Muscle of back (tissue), 11 donors: ENCODE measurements around the gene KIRREL3. TPM values are rescaled to one million over a fixed set of nuclear protein-coding genes. Genes with fewer than 3 reads are reported as not detected.

Source experiments
- DNase-seq, 3 donors: peaks; one replicate each; pipeline versions ENCODE4 v3.0.0 to v3.0.0-alpha.2; 2013
- polyA plus RNA-seq, 10 donors: library from polyadenylated mRNA; unstranded; fragments of 120-200 nt; gene quantifications; one replicate each; pipeline ENCODE4 v1.2.1, GENCODE V29; 2013; ENCODE audit not compliant: insufficient read length in 10 of 10

The KIRREL3 gene
- polyA plus RNA-seq, 10 donors = 0.44 to 2.8 (median 1.2) TPM

- DNase-seq = no peak
These were observed 209.1 kb downstream of the KIRREL3 start for GRCh38 chr11:126791446-126791845.

DNA sequence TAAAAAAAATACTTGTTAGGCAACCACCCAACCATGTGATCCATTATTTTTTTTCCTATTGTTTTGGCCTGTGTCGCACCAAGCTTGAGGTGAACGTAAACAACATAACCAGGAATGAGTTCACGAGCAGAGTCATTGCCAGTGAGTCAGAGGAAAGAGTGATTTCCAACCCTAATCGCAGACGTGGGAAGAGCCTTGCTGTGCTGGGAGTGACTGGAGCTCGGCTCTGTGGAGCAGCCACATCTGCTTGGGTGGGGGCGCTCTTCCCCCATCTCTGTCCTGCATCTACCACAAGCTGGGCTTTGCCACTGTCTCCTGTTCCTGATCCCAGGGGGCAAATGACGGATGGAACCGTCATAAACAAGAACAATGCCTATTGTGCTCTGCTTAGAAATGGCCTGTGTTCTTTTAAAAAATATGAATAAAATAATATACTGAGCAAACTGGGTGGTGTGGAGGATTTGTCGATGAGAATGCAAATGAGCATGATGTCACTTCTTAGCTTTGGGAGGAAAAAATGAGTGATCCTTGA is 210.0 kb downstream of the KIRREL3 start:
- DNase-seq = peak; percentile 5 to 66 (median 18)

DNA sequence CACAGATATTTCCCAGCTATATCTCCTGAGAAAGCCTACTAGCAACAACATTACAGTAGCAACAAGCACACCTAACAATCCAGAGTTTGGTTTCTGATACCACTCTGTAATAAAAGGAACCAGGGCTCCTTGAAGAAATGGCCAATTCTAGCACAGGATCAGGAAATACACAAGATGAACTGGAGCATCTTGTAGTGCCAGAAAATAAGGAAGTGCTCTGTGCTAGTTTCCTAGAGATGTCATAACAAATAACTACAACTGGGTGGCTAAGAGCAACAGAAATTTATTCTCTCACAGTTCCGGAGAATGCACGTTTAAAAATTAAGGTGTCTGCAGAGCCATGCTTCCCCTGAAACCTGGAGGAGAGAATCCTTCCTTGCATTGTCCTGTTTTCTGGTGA is 217.8 kb downstream of the KIRREL3 start:
- DNase-seq = no peak

GRCh38 chr11:126781942-126782341 is 218.6 kb downstream of the KIRREL3 start:
- no peak for DNase-seq

DNA sequence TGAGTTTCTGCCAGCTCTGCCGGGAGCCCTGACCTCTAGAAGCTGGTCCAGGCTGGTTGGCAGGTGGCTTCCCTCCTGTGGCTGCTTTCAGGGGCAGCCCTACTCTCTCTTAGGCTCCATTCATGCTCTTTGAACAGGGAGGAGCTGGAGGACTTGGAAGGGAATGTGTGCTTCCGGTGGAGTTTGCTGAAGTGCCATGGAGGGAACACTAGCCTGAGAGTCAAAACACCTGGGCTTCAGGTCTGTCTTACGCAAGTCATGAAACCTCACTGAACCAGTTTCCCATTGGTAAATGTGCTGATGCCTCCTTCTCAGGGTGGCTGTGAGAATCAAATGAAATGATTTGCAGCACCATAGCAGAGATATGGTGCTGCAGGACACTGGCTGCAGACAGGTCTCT is 224.5 kb downstream of the KIRREL3 start:
- no peak for DNase-seq

DNA sequence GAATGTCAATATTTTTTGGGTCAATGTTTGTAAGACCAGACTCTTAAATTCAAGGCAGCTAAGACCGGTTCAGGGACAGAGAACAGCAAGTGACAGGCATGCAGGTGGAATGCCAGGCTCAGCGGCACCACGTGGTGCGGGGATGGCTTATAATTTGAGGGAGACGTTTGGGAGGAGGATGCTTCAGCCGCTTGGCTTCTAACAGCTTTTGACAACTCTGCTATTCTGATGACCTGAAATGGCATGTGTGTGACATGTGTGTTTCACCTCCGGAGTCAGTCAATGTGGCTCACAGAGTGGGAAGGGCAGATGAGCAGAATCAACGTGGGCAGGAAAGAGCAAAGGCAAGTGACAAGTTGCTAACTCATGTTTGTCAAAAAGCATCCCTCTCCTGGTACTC is 228.3 kb downstream of the KIRREL3 start:
- DNase-seq = no peak

DNA sequence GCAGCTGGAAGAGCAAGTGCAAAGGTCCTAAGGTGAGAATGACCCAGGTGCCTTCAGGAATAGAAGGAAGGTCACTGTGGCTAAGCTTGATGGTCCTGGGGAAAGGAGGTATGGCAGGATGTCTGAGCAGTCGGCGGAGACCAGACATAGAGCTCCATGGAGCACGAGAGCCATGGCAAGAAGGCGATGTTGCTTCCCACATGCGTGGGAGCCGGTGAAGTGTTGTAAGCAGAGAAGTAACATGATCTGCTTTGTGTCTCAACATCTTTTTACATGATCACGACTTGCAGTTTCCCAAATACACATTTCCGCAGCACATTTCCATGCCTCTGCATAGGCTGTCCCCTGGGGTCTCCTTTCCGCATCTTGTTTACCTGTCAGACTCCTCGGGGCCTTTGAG is 231.9 kb downstream of the KIRREL3 start:
- DNase-seq = no peak

- DNase-seq = no peak
These were observed 234.1 kb downstream of the KIRREL3 start for GRCh38 chr11:126766440-126766839.

DNA sequence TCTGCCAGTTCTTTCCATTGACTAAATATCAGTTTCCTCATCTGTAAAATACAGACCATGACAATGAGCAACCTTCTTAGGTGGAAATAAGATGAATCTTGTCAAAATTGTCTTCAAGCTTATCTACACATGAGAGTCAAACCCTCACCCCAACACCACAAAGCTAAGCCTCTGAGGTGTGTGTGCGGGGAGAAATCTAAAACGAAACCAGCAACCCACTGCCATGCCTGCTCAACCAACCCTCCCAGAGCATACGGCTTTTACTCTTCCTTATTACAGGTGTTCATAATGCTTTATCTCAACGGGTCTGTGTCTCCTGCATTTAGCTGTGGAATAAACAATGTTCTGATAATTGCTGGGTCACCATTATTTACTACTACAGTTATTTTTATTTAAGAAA is 235.4 kb downstream of the KIRREL3 start:
- DNase-seq = no peak

DNA sequence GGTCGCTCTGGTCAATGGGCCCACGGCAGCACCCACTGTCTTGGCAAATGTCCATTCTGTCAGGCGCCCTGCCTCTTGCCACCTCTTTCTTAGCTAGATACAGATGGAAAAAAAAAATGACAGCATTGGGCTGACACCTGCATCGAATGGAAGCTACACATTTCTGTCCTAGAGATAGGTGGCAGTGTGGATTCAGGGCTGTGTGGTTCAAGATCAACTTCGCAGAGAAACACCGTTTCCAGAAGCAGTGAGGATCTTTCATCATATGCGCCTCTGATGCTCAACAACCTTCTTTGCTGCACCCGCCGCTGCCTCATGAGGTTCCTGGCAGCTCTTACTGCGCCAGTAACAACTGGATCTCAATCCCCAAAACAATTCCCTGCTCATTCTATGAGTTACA is 236.3 kb downstream of the KIRREL3 start:
- DNase-seq = no peak

GRCh38 chr11:126756855-126757254 is 243.7 kb downstream of the KIRREL3 start:
- peak in 1 of 3 donors; percentile 32 for DNase-seq

DNA sequence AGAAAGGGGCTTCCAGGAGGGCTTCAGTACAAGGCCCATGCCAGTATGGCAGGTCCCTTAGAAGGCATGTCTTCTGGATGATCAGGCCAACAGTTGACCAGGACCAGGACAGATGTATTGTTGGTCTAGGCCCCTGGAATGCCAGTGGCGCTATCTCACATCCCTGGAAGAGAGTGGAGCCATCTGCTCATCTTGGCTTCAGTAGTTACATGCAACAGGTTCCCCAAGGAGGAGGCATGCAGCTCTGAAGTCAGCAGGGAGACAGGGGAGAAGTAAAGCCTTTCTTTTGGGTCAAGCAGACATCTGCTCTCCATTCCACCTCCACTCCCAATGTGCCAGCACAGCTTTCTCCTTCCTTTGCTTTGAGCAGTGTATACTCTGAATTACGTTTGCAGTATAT is 244.1 kb downstream of the KIRREL3 start:
- DNase-seq = peak in 1 of 3 donors; percentile 37

GRCh38 chr11:126755526-126755925 is 245.0 kb downstream of the KIRREL3 start:
- no peak for DNase-seq

DNA sequence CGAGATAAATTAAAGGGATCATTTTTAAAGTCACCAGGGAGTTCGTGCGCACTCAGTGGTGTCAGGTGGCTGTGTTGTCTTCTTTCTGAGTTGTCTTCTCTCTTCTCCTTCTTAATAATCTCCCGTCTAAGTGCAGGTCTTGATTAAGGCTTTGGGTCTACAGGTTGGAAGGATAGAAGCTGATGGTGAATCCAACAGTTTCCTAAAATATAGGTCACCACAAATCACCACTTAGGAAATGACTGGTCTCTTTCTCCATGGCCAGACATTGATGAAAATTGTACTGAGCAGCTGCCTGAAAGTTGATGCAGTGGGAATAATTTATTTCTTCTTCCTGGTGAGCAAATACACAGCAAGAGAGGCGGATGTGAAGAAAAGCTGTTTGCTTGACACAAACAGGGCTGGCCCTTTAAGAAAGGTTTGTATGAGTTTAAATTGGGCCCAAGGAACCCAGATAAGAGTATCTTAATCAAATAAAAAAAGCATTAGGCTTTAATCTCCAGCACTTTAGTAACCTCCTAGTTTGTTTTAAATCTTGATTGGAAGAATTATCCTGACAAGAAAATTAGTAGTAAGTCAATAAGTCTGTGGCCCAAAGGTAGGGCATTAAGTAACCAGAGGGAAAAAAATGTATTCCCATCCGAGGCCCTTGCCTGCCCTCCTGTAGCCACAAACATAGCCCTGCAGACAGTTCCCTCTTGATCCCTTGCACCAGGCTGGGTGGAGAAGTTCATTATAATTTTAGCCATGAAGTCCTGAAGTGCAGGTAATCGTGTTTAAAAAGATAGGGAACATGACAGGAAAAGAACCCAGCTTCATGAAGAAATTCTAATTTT is 245.8 kb downstream of the KIRREL3 start:
- DNase-seq = no peak

- no peak for DNase-seq
These were observed 246.6 kb downstream of the KIRREL3 start for GRCh38 chr11:126753990-126754389.

DNA sequence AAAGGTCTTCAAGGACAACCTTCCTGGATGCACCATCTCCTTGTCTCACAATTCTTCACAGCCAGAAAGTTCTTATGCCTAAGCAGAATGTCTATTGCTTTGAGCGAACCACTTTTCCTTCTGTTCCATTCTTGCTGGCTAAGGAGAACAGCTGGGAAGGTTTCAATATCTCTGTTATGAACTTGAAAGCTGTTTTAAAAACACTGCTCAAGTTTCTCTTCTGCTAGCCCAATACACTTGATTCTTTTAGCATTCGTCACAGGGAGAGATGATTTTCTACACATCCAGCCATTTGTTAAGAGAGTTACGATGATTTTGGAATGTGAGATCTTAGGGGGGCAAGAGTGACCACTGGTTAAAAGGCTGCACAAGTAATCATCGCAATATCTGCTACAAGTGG is 249.3 kb downstream of the KIRREL3 start:
- peak in 2 of 3 donors; percentile 7 to 27 for DNase-seq

DNA sequence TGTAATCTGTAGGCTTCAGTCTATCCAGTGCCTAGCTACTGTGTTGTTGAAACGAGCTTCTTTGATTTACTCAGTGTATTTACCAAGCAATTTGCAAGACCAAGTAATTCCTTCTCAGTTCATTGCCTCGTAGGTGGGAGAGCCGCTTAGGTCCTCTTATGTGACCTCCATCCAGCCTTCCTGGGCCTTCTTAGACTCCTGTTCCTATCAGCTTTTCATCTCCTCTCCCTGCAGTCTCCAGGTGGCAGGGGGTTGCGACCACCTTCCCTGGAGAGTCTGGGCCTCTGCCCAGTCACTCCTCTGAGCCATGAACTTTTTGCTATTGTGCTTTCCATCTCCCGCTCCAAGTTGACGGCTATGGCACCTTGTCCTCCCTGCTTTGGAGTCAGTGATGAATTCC is 251.8 kb downstream of the KIRREL3 start:
- no peak for DNase-seq

DNA sequence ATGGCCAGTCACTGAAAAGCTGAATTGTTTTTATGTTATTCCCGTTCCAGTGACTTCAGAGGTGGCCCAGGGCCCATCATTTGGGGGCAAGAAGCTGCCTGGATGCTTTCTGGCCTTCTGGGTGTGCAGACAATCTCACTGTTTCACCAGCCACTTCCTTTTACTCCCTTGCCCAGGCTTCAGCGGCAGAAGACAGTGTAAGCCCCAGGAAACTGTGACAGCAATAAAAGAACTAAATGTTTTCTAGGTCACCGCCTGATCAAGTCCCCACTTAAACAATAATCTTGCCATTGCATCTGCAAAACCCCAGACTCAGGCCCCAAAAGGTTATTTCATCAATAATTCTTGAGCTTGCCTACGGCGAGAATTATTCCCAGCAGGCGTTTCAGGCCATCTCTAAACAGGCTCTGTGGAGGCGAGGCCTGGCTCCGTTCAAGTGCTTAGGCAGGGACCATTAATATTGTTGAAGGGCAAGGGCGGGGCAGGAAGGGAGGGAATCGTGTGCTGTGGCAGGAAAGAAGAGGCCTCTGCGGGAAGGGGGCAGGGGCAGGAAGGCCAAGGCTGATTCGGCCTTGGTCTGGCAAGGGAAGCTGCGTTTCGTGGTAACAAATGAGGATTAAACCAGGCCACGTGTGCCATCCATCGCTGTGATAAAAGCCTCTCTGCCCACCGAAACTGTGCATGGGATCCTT is 252.3 kb downstream of the KIRREL3 start:
- no peak for DNase-seq

DNA sequence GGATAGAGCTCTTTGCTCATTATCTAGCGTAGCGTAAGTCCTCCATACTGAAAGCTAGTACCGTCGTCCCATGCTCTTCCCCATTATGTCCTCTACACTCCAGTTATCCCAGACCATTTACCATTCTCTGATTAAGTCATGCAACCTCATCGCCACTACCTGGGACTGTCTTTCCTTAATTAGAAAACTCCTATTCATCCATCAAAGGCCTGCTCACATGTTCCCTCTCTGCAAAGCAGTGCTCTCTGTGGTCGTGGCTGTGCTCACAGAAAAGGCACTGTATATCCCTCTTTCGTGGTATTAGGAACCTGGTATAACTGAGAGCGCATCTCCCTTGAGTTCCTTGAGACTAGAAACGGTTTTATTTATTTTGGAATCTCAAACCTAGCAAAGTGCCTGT is 253.3 kb downstream of the KIRREL3 start:
- DNase-seq = no peak

DNA sequence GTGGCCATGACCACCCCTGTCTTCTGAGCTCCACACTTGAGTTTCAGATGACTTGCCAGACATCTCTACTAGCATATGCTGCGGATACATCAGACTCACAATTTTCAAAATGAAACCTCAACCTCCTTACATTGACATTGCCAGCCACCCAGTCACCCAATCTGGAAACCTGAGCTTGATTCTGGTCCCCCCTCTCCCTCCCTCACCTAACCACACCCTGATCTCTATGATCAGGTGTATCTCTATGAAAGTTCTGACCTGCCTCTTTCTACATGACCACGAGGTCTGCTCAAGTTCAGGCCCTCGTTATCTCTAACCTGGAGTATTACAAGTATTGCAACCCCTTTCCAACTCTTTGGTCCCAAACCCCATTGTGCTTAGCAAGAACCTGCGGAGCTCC is 254.1 kb downstream of the KIRREL3 start:
- DNase-seq = no peak

GRCh38 chr11:126744699-126745098 is 255.9 kb downstream of the KIRREL3 start:
- DNase-seq = no peak

- DNase-seq = no peak
These were observed 256.9 kb downstream of the KIRREL3 start for GRCh38 chr11:126743628-126744027.

DNA sequence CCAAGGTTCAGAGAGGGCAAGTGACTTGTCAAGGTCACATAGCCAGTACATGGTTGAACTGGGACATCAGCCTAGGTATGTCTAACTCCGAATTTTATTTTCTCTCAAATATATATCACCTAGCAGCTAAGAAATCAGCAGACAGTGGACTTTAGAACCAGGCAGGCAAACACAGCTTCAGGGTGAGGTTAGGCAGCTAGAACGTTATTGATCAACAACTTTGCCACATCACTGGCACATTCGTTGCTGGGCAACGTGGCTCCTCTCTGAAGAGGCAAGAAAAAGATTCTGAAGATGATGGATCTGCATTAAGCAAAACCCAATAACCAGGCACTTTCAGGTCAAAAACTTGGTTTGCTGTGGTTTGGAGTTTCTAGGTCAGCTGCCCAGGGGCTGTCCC is 258.0 kb downstream of the KIRREL3 start:
- DNase-seq = no peak
